Left ventricle myocardium superior (tissue), 1 donor: ENCODE data around the gene SLC11A2. TPM values are rescaled to one million over a fixed set of nuclear protein-coding genes. Genes with fewer than 3 reads are reported as not detected.

Source experiments
- ATAC-seq: fragments of 200-7000 bp; cut with Tn5 transposase; one replicate; pipeline ENCODE4 v1.9.1; 2020; ENCODE audit warnings: mild to moderate bottlenecking, moderate library complexity
- DNase-seq: peaks from one replicate; pipeline ENCODE4 v3.0.0-alpha.2; 2020
- intact Hi-C: fragments of 100-400 bp; cut with micrococcal nuclease; formaldehyde crosslinking; loops from one replicate; pipeline ENCODE4 v1.11.0; 2022
- total RNA-seq: library from RNA; stranded (reverse); fragmentation: NEBNext Ultra II Directional; extraction: Animal tissue kit (Norgen Biotek cat#: 25700); gene quantifications from one replicate; pipeline ENCODE4 v1.2.1, GENCODE V29; 2021
- donor health status: DM: no; HTN: yes; CAD: no; lungs with severe emphysema.

Gene SLC11A2
- total RNA-seq, 1 donor from 2014 or later: 22.9 TPM

DNA sequence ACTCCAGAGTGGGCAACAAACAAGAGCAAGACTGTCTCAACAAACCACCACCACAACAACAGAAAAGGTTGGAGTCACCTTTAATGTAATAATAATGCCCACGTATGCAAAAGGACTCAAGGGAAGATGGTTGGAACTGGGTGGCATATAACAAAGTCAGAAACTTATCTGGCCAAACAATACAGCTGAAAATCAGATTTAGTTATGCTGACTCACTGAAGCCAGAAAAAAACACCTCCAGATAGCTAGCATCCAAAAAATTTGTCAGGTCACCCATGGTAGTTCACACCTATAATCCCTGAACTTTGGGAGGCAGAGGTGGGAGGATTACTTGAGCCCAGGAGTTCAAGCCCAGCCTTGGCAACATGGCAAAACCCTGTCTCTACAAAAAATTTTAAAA is 24.4 kb downstream of the SLC11A2 start:
- DNase-seq: no peak
- no peak for ATAC-seq
- intact Hi-C loops: no loop called here

DNA sequence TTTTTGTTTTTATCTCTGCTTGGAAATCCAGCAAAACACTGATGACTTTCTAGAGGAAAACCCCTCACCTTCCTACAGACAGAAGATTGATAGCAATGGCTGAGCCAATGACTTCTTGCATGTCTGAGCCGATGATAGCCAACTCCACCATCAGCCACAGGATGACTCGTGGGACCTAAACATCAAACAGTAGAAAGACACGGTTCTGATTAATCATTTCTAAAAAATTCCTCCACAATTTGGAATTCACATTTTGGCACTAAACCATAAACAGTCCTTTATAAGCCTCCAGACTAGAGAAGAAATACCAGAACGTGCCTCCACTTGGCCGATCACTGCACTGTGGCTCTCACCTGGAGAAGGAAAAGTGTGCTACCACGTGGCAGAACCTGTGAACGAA is 25.9 kb downstream of the SLC11A2 start:
- DNase-seq: no peak
- intact Hi-C loops: no loop called here
- no peak for ATAC-seq

DNA sequence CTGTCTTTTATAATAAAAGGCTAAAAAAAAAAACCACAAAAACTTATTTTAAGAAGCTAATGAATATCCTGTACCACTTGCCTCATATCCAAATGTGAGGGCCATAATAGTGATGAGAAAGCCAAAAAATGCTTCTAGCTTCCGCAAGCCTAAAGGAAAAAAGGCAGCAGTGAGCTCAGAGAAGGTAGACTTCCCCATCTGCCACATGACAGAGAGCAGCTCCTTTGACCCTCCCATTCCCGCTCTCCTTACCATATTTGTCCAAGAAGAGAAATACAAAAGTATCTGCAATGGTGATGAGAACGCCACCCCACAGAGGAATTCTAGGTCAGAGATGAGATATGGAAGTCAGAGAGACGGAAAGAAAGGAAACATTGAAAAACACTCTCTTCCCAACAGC is 27.1 kb downstream of the SLC11A2 start:
- intact Hi-C loops: no loop called here
- ATAC-seq (no peak), DNase-seq (no peak)

DNA sequence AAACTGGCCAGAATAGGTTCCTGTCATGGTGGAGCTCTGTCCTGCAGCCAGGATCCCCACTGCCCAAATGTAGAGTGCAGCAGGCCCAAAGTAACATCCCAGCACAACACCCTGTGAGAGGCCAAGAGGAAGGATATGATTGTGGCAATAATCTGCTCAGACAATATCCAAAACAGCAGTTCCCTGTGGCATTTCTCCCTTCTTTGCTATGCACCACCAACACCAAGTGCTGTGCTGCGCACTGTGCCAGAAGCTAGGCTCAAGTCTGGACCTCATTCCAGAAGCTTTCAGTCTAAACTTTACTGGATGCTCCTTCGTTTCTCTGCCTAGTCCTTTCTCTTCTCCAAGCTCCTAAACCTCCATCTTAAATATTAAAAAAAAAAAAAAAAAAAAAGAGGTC is 33.4 kb downstream of the SLC11A2 start:
- intact Hi-C loops: no loop called here
- ATAC-seq (peak; percentile 38), DNase-seq (peak; percentile 62)

DNA sequence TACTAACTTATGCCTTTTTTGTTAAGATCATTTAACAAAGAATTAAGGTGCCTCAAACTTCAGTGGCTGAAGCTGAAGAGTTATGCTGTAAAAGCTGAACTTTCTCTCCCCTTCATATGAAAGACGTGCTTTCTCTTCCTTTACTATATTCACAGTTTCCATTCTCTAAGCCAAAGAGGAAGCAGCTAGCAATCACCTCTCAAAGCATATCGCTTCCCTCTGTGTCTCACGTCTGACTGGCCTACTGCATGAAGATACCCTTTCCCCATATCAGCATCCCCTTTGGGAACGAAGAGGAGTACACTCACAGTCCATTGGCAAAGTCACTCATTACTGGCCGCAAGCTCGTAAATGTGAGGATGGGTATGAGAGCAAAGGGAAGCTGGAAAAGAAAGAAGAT is 34.9 kb downstream of the SLC11A2 start:
- DNase-seq (no peak), ATAC-seq (no peak)
- intact Hi-C loops: no loop called here

DNA sequence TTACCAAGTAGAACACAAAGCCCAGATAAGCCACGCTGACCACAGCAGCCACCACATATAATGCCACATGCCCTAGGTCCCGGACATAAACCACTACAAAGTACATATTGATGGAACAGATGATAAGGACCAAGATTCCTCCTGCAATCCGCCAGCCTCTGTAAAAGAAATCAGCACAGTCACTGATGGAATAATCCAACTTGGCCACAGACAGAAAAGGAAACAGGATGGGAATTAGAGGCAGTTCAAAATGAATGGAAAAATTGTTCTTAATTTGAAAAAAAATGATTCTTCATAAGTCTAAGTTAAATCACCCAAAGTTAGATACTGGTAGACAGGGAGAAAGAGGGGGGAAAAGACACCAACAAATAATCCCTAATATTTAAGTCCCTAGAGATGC is 35.4 kb downstream of the SLC11A2 start:
- intact Hi-C loops: no loop called here
- ATAC-seq: no peak
- DNase-seq: no peak

DNA sequence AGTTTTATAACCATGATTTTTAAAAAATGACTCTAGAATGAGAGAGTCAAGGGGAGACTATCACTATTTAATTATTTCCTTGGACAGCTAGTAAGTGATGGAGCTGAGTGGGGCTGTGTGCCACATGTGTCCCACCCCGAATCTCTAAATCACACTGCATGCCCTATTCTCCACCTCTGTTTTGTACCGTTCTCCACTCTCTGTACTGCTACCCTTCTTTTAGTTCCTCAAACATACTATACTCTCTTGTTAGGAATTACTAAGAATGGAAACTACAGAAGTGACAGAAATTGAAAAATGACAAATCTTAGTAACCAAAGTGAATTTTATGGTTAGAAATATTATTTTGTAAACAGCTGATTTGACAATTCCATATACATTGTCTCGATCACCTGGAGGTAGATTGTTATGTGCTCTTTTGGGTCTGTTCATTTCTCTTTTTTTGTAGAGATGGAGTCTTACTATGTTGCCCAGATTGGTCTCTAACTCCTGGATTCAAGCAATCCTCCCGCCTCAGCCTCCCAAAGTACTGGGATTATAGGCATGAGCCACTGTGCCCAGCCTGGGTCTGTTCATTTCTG is 35.9 kb downstream of the SLC11A2 start:
- ATAC-seq (no peak), DNase-seq (no peak)
- intact Hi-C loops: no loop called here

DNA sequence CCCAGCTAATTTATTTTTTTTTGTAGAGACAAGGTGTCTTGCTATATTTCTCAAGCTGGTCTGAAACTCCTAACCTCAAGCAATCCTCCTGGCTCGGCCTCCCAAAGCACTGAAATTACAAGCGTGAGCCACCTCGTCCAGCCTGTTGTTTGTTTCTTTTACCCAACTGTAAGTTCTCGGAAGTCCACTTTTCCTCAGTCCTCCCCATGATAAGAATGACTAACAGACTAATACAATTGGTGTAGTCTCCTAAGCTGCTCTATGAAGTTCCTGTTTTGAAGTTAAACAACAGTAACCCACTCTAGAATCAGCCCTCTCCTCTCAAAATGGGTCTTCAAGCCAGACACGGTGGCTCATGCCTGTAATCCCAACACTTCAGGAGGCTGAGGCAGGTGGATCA is 37.3 kb downstream of the SLC11A2 start:
- intact Hi-C loops: loop anchor here (5.0 kb wide), 1 partner anchor 162 kb away; no protein-coding TSS in a partner anchor
- DNase-seq (no peak), ATAC-seq (no peak)

DNA sequence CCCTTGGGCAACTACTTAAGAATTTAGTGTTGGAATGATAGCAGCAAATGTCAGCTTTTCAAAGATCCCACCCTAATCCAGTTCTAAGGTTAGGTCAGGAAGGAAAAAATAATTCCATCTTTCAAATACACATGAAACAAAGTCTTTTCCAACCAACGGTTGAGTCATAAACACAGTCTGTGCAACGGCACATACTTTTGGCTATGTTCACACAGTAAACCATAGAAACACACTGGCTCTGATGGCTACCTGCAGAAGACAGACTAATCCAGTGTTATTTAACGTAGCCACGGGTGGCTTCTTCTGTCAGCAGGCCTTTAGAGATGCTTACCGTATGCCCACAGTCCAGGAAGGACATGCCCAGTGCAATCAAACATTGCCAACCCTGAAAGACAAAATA is 38.1 kb downstream of the SLC11A2 start:
- intact Hi-C loops: loop anchor here (5.0 kb wide), 1 partner anchor 161 kb away; no protein-coding TSS in a partner anchor
- ATAC-seq: no peak

DNA sequence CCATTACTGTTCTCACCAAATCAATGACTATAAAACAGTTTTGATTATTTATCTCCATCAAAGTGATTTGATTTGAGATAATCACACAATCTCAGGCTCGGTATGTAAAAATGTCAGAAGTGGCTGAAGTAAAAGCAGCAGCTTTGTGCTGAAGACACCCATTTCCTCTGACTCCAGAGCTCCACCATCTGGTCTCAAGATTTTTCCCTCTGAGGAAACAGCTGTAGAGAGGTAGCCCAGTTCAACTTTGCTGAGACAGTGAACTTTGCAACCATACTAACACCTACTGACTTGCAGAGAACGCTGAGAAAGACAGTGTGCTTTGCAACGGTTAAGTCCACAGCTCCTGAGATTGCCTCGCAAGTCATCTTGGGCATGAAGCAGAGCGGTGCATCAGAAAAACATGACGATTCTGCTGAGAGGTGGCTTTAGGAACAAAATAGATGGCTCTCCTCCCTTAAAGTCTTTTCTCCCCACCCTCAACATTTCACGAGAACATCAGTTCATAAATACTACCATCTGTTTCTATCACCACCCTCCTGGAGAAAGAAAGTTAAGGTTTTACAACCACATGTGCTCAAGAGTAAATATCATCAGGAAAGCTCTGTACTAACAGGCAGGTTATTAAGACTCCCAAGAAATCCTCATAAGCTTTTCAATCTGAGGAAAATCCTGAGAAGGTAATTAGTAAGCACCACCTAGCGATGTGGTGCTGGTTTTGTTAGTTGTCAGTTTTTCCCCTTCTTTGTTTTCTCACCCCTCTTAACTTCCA is 39.0 kb downstream of the SLC11A2 start:
- intact Hi-C loops: loop anchor here (5.0 kb wide), 1 partner anchor 160 kb away; no protein-coding TSS in a partner anchor
- ATAC-seq (peak; percentile 81), DNase-seq (no peak)

More for the DNA sequence above, 38.1 kb downstream of the SLC11A2 start:
- DNase-seq: no peak

DNA sequence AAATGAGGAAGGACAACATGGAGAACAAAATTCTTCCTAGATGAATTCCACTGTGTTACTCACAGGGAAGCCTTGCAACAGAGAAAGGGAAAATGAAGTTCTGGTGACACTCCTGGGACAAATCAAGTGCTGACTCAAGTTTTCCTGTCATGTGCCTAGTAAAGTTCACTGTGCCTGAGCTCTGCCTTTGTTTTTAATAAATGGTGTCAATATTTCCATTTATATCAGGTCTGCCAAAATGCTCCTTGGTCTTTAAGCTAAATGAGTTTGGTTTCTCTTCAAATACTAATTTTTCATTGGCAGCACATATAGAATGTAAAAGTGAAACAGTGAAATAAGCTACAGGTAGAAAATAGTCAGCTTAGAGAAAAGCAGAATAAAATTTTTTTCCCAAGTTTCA is 40.9 kb downstream of the SLC11A2 start:
- intact Hi-C loops: loop anchor here (5.0 kb wide), 1 partner anchor 158 kb away; no protein-coding TSS in a partner anchor
- ATAC-seq (peak; percentile 89), DNase-seq (no peak)

DNA sequence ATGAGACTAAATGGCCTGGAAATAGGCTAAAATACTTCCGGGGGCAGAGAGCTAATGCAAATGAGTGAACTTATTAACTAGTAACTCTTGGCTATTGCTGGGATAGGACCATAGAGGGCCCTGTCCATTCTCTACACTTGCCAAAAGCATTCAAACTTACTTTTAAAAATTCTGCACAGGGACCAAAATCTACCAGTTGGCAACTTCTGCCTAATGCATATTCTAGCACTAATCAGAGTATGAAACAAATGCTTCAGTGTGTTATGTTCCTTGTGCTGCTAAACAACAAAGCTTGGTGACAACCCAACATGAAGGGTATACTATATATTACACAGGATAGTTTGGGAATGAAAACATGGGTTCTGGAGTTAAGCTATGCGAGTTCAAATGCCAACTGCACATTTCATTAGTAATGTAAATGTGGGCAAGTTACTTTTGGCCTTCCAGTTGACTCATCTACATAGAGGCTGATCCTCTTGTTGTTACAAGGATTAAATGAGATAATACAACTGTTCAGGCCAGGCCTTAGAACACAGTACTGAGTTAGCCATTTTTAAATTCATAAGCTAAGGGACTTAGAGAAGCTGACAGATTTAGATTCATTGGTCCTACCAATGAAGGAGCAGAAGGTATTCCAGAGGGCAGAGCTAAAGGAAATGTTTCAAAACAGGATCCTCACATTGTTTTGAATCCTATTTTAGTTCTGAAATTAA is 41.4 kb downstream of the SLC11A2 start:
- DNase-seq: no peak
- peak; percentile 35 for ATAC-seq
- intact Hi-C loops: loop anchor here (5.0 kb wide), 1 partner anchor 157 kb away; no protein-coding TSS in a partner anchor

DNA sequence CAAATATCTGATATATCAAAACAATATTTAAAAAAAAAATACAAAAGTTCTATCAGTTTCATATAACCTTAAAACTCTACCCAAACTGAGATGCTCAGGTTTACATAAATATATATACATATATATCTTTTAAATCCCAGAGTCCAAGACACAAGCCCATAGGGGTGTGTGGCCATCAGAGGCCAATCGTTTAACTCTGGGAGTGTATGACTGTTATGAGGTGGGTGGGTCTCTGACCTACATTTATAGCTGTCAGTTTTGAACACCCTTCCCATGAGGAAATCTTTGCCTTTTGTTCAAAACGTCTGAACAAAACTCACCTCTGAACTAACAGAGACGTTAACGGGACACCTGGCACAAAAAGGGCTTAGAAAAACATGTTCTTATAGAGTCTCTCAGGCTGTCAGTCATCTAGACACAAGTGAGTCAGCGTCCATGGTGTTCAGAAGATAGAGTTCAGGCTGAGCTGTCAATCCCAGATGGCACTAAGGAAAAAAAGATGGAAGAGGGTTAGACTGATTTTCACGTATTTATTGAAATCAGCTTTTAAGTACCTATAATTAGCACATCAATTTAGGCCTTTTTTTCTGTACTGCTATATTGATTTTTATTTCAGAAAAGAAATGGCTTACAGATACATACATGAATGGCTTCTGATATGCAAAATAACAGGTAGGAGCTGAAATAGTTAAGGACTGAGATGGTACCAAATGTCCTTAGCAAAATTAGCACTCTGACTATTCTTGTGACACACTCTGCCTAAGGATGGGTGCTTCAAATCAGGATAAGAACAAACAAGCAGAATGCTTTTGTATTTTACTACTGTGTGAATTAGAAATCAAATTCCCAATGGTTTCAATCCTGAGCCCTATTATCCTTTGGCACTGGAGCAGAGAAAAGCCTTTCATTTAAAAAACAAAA is 44.6 kb downstream of the SLC11A2 start:
- no peak for ATAC-seq
- intact Hi-C loops: no loop called here
- DNase-seq: no peak

DNA sequence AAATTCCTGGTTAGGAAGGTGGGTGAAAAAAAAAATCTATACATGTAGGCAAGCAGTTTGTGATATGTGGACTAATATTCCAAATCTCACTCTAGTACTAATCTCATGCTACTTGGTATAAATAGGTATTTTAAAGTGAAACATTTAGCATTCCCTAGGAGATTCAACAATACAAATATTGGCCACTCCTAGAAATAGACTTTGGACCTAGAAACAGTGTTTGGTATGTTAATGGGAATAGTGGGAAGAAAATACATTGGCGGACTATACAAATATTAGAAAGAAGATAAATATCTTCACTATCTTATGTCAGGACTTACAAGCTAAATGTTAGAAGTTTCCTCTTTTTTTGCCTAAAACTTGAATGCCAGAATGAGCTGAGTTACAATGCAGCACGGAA is 45.6 kb downstream of the SLC11A2 start:
- no peak for ATAC-seq
- intact Hi-C loops: no loop called here

DNA sequence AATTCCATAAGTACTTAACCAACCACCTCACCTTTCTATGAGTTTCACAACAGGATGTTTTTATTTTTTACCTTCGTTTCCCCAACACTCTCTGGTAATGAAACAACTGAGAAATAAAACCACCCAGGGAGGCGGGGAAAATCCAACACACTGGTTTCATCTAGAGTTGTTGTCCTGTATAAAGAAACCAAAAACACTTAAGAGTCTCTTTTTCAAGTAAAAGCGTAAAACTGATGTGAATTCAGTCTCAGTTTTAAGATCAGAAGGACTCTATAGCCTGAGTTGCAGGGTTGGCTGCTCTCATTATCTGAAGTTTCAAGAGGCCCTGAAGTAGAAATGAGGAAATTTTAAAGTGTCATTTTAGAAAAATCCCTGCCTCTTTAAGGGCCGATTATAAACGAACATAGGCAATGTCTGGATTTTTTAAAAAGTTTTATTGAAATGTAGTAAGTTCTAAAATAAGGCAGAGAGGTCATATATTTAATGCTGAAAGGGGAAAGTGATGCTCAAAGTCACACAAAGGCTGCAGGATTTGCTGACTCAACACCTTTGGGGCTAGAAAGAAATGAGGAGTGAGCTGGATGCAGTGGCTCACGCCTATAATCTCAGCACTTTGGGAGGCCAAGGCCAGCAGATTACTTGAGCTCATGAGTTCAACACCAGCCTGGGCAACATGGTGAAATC is 46.7 kb downstream of the SLC11A2 start:
- no peak for DNase-seq
- ATAC-seq: no peak
- intact Hi-C loops: no loop called here

More for the DNA sequence above, 45.6 kb downstream of the SLC11A2 start:
- no peak for DNase-seq

DNA sequence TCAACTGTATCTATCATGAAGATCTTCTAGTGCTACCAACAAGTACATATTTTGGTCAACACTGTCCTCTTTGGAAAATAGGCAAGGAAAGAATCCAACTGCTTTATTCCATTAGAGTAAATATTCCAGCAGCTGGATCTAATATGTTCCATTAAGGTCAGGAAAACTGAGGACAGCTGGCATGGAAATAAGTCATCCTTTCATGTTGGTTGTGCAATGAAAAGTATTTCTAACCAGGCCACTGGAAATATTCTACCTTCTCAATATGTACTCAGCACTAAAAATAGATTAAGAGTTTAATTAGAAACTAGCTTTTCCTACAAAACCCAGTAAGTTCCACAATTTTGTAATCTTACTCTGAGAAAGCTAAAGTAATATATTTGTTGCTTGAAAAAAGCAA is 54.2 kb downstream of the SLC11A2 start:
- DNase-seq (no peak), ATAC-seq (no peak)
- intact Hi-C loops: no loop called here

DNA sequence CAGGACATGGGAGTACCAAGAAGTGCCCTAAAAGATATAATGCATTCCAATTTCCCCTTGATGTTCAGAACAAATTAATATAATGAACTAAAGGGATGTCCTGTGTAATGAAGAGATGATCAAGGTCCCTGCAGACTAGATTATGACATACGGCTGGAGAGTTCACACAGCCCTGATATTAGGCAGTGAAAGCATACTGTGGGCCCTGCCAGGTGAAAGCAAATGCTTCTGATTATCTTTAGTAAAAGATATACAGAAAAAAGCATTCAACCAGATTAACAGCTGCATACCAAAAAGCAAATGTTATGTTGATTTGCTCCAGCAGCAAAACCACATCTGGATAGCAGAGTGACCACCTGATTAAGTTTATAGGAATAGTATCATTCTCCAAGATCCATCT is 61.8 kb downstream of the SLC11A2 start:
- DNase-seq (no peak), ATAC-seq (no peak)
- intact Hi-C loops: no loop called here

DNA sequence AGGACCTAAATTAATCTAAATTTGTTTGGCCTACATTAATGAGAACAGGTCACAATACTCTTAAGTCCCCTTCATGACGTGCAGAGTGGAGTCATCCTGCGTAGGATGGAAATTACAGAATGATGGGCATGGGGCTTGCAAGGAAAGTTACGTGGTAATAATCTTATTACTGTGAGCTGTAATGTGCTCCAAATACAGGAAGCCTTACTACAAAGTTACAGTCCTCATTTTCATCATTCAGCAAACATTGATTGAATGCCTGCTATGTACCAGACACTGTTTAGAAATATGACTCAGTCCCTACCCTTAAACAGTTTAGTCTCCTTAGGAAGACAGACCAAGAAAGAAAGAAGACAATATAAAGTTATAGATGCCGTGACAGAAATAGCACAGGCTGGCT is 64.5 kb downstream of the SLC11A2 start:
- intact Hi-C loops: no loop called here
- ATAC-seq: no peak
- no peak for DNase-seq

DNA sequence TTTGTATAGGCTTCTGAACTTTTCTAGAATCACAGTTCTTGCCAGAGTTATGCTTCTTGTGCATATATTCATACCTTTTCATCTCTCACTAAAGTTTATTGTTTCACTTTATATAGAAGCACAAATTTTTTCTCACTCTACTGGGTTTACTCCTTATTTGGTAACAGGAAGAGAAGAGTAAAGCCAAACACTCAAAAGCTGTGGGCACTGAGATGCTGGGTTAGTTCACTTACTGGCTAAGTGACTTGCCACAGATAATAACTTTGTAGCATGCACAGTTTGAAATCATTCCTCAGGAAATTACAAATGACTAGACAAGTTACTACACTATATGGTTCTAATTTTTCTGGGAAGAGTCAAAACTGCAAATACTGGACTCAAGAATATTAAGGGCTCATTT is 66.1 kb downstream of the SLC11A2 start:
- no peak for ATAC-seq
- no peak for DNase-seq
- intact Hi-C loops: no loop called here
